HG03378 (cell line): ENCODE results near the gene CCDC85C.

ENCODE experiments used
- ATAC-seq: cut with Tn5 transposase; IDR thresholded peaks from one replicate; pipeline ENCODE4 v1.9.1; 2021; ENCODE audit warnings: mild to moderate bottlenecking, moderate library complexity; ENCODE audit not compliant: unreplicated experiment

The CCDC85C gene

GRCh38 chr14:99606359-99606758 lies 2.4 kb upstream of the CCDC85C start:
- ATAC-seq, result no peak

- ATAC-seq, result no peak
Measured at GRCh38 chr14:99605299-99605961, 1.4 kb upstream of the CCDC85C start.

DNA sequence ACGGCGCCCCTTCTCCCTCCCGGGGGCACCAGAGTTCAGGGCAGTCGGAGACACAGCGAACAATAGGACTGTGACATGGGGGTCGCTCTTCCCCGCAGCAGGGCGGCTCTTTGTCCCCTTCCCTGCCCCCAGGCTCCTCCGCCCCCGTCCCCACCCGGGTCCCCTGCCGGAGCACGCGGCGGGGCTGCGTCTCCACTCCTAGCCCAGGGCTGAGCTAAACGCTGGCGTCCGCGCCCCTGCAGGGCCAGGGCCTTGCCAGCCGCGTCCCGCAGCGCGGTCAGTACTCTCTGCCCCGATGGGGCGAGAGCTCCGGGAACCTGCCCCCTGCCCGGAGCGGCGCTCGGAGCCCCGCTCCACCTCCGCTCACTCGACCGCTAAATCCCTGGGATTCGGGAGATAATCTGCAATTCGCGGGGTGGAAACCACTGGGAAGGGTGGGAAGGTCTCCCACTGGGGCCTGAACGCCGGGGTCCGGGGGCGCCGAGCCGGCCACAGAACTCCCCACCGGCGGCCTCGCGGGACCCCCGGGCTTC lies 825 bp upstream of the CCDC85C start:
- ATAC-seq, result no peak

GRCh38 chr14:99604278-99604765 lies 315 bp upstream of the CCDC85C start:
- ATAC-seq, result no peak

- ATAC-seq, result no peak
Measured at GRCh38 chr14:99602788-99603415, 1.1 kb downstream of the CCDC85C start.

GRCh38 chr14:99602054-99602787 lies 1.8 kb downstream of the CCDC85C start:
- ATAC-seq, result no peak

DNA sequence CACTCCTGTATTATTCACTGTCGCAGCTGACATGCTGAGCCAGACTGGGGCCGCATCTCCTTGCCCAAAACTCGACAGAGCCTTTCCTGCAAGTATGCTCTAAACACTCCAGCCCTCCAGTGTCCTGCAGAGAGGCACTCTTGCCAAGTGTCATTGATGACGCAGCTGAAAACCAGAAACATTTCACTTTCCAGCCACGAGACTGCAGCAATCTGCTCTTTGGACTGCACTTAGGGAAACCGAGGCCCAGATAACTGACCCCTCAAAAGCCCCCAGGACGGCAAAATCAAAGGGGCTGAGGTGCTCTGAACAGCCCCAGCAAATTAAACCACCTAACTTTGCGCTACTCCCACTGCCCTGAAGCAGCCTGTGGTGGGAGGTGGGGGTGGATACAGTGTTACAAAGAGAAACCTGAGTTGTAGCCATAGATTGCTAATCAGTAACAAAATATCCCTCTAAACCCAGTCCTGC lies 2.6 kb downstream of the CCDC85C start:
- ATAC-seq, result no peak

DNA sequence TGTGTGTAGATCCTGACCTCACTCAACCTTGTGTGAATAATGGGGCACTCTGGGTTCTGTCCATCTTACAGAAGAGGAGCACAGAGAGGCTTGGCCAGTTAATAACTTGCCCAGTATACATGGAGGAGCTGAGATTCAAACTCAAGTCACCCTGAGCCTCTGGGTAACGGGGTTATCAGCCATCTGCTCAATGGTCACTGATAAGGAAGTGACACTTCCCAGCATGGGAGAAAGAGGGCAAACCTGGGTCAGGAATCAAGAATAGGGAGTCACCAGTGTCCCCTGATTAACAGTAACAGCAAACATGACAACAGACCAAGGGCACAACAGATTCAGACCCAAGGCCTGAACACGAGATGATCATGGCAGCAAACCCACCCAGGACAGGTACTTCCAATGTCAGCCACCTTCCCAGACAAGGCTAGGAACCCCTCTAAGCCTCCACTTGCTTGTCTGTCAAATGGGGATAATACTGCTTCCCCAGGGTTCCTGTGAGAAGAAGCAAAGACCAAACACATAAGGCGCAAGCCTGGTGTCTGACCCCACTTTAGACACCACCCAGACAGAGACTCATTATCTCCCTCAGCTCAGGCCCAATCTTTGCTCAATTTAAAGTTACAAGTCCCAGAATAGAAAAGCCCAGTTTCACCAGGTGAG lies 3.6 kb downstream of the CCDC85C start:
- no peak for ATAC-seq

GRCh38 chr14:99599393-99599792 lies 4.6 kb downstream of the CCDC85C start:
- no peak for ATAC-seq

DNA sequence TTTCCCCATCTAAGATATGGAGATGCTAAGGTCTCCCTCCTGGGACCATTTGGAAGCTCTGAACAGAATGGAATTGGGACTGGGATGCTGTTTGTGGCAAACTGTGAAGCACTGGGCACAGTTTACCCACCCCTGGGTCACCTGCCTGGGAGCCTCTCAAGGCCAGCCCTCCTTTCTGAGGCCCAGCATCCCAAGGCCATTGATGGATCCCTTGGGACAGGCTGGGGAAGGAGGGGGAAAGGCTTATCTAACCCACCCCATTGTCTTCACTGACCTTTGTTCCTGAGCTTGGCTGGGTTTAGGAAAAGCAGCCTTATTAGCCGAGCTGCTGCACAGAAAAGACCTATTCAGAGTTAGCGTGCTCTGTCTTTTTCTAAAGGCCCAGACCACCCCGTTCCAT lies 5.2 kb downstream of the CCDC85C start:
- ATAC-seq, result no peak

DNA sequence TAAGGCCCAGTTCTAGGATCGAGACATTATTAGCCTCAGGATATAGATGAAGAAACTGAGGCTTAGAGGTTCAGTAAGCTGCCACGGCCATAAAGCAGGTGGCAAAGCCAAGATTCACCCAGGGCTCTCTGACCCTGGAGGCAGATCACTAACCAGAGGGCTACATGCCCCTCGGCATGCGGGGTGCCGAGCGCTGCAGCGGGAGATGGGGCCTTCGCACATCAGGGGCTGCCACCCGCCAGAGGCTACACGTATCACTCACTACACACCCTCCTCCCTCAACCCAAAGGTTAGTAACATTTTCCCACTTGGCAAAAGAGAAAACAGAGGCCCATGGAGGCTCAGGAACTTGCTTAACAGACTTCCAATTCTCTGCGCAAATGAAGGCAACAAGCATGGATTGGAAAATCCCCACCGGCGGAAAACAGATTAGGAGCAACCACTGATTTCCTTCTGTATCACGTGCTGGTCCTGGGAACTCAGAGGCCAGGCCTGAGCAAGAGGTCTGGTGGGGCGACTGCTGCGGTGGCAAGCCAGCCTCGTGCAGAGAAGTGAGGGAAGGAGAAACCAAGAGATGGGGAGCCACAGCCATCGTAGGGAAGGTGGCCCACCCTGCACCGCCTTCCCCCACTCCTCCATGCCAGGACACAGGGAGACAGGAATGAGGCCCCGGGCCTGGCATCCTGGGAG lies 6.0 kb downstream of the CCDC85C start:
- no peak for ATAC-seq

DNA sequence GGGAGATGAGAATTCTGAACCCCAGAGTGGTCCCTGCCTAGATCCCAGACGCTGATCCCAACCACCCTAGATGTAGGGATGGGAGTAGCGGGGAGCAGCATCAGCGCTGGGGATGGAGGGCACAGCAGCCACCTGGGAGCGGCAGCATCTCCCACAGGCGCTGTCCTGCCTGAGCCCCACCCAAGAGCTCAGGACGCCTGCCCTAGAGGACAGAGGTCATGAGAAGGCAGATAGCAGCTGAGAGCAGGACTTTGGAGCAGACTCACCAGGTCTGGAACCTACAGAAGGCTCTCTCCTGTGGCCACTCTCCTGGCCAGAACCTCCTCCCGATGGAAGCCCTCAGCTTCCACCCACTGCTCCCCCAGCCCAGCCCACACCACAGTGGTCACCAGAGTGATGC lies 7.2 kb downstream of the CCDC85C start:
- no peak for ATAC-seq

- ATAC-seq, result no peak
Measured at GRCh38 chr14:99596071-99596627, 7.9 kb downstream of the CCDC85C start.

GRCh38 chr14:99595524-99595923 lies 8.5 kb downstream of the CCDC85C start:
- no peak for ATAC-seq

- peak; percentile 91 for ATAC-seq
Measured at GRCh38 chr14:99595034-99595433, 9.0 kb downstream of the CCDC85C start.

DNA sequence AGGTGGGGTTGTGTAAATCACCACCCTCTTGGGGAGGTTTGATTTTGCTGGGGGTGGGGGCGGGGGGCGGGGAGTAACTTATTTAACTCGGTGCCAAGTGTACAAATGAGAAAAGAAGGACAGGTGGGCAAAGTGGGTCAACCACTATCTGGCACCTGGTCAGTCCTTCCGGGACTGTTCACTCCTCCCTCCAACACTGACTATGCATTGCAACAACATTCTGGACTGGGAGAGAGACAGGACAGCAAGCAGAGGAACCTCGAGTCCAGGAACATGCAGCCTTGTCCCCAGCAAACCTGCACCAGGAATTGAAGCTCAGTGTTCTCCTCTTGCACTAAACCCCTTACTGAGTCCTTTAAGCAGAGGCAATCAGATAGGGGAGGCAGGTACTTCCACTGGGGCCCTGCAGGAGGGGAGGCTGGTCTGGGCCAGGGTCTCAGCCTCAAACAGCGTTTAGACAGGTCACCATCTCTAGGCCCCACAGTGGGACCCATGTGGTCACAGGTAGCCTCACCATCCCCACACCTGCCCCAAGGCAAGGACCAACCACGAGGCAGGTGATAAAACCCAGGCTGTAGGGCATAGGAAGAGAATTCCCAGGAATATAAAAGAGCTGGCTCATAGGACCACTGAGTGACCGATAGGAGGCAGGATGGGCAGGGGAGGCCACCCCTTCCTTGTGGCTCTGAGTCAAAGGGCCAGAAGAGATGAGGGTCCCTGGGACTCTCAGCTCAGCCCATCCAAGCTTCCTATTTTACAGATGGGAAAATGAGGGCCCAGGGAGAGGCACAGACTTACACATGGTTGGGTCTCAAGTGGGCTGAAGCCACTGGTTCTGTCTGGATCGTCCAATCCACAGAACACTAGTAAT lies 9.8 kb downstream of the CCDC85C start:
- ATAC-seq, result no peak

DNA sequence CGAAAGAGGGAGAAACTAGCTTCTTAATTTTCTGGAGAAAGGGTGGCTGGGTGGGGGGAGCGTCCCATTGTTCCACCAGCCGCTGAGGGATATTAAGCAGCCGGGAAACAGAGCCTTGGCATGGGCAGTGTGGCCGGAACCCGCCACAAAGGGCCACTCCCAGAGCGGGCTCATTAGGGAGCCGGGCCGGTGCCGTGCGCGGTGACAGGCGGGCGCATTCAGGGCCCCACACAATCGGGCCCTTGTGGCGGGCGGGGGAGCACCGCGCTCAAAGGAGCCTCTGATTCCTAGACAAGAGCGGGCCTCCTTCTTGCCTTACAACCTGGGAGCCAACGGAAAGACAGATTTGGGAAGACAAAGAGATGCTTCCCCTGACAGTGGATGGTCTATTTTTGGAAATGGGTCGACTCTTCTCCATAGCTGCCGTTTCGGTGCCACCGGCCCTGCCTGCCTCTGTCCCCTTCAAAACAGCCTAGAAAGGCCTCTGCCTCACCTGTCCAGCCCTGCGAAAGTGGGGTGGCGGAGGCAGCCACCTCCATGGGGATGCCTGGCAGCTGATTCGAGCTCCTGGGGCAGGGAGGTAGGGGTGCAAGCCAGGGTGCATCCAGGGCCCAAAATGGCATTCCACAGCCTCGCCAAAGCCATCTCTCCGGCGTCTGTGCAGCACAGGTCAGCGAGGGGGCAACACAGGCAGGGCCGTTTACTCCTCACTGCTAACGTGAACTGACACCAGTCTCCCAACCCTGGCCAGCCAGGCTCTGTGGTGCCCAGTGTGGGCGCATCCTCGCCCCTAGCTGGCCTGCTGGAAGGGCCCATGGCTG lies 10.9 kb downstream of the CCDC85C start:
- no peak for ATAC-seq

- ATAC-seq, result no peak
Measured at GRCh38 chr14:99592394-99592793, 11.6 kb downstream of the CCDC85C start.
